Lower leg skin (tissue), 3 donors: ENCODE measurements around the gene SCYGR1.

Source experiments
- POLR2A ChIP-seq, 2 donors: fragments of 450-650 bp; IDR thresholded peaks; one replicate each; pipeline ENCODE4 v1.6.1; 2016 to 2017; ENCODE audit warnings: antibody characterized with exemption in 2 of 2, mild to moderate bottlenecking in 1 of 2, moderate library complexity in 1 of 2
- TF ChIP-seq, protein P1 (sequence below), 3 donors: fragments of 450-650 bp; IDR thresholded peaks; one replicate each; pipeline ENCODE4 v1.5.1; 2016; ENCODE audit warnings: antibody characterized with exemption in 3 of 3, mild to moderate bottlenecking in 3 of 3, moderate library complexity in 2 of 3

DNA sequence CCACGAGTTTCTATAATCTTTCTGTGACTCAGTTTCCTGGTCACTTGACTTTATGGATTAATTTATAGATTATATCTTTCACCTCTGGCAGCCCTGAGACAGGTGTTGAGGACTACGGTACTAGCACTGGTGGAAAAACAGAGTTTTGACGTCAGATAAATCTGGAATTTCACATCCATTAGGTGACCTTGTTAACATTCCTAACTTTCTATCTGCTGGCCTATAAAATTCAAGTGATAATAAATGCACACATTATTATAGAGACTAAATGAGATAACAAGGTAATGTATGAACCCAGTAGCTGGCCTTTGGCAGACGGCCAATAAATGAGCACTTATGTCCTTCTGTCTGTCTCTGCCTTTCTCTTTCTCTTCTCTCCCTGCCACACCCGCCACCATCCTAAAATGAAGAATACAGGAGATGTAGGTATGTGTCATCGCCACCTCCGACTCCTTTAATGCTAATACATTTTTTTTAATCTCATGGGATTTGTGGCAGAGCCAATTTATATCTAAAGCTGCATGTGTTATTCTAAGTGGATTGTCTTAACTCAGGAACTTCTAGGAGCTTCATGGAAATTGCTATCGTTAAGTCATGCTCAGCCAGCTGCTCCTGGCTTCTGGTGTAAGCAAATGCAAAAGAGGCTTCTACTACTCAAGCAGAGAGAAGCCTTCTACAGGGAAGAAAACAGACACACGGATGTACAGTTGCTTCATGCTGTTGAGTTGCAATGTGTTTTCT is 10.9 kb downstream of the SCYGR1 start:
- TF ChIP-seq, protein P1, sequence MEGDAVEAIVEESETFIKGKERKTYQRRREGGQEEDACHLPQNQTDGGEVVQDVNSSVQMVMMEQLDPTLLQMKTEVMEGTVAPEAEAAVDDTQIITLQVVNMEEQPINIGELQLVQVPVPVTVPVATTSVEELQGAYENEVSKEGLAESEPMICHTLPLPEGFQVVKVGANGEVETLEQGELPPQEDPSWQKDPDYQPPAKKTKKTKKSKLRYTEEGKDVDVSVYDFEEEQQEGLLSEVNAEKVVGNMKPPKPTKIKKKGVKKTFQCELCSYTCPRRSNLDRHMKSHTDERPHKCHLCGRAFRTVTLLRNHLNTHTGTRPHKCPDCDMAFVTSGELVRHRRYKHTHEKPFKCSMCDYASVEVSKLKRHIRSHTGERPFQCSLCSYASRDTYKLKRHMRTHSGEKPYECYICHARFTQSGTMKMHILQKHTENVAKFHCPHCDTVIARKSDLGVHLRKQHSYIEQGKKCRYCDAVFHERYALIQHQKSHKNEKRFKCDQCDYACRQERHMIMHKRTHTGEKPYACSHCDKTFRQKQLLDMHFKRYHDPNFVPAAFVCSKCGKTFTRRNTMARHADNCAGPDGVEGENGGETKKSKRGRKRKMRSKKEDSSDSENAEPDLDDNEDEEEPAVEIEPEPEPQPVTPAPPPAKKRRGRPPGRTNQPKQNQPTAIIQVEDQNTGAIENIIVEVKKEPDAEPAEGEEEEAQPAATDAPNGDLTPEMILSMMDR (IDR thresholded peaks at IDR 0.05) = no peak
- TF ChIP-seq POLR2A (IDR thresholded peaks at IDR 0.05) = no peak
